T follicular helper cell (primary cell): ENCODE measurements around the gene DCAF5.
"Not testable (repeated sequence)": the region's sequence is repeated elsewhere in the genome, so short reads cannot be mapped to it uniquely, and the experiment has no call there.

Source experiments
- DNase-seq: peaks from one replicate; pipeline ENCODE4 v3.0.0-alpha.2; 2020; ENCODE audit warnings: low read depth

Gene DCAF5

DNA sequence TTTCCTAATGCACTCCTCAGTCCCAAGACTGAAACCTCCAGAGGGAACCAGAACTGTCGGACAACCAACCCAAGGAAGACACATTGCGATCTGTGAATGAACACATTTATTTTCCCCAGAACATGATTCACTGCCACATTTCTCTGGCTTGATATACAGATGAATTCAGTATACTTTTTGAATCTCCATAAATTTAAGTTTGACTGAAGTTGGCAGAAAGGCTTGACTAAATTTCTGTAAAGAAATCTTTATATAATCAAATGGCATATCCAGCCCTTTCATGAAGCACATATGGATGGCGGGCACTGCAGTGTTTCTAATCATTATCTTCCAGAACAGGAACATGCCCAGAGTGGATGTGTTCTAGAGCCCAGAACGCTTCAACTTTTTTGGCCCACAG, 56.7 kb downstream of the DCAF5 start:
- no peak for DNase-seq

DNA sequence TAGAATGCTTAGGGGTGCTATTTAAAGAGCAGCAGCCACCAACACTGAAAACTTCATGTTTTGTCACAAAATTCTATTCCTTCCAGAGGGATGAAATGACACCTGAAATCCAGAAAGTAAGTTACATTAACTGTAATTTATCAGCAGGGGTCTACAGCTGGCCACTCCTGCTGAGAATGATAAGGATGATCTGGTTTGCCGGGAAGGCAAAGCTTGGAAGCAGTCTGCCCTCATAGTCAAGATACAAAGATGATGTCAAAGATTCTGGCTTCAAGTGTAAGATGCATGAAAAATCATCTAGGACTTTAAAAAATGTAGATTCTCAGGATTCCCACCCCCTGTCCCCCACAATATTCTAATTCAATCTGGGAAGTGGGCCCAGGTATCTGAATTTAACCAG, 58.4 kb downstream of the DCAF5 start:
- no peak for DNase-seq

DNA sequence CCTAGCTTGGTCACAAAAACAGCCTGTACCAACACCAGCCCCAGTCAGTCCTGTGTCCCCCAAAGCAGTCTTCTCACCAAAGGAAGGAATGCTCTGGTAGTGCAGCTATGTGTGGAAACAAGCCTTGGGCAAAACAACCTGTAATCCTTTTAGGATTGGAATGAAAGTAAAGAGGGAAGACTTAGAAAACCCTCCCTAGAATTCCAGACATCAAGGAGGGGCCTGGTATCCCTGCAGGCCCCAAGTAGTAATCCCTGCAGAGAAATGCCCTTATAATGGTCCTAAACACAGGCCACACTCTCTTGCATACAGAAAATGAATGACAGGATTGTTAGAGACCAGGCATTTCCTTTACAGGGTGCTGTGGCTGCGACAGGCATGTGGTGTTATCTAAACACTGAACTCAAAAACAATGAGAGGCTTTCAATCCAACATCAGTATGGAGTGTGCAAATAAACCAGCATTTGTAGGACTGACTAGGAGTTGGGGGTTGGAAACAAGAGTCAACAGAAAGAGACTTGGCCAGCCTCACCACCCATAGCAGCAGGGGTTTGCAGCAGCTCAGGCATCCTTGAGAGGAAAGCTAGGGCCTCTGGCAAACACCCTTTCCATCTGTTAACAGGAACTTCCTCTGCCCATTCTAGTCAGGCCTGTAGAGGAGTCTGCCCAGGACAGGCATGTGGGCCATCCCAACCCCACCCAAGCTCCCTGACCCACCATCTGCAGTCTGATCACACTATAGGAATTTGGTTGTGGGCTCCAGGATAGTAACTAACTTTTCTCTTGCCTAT, 59.1 kb downstream of the DCAF5 start:
- no peak for DNase-seq

- no peak for DNase-seq
These were observed 60.0 kb downstream of the DCAF5 start for GRCh38 chr14:69092840-69093422.

DNA sequence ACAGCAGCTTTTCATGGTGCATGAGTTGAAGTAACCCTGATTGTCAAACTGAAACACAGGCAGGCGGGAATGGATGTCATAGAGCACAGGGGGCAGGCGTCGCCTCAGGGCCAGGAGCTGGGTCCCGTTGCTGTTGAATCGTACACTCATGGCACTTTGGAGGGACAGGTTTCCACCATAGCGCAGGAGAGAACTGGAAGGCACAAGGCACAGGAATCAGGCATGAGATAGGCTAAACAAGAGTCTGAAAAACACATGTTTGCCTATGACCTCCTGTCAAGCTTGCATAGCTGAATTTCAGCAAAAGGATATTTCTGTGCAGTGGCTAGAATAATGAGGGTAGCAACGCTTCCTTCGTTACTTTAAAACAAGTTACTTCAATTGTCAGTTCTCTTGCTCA, 61.2 kb downstream of the DCAF5 start:
- DNase-seq = no peak

DNA sequence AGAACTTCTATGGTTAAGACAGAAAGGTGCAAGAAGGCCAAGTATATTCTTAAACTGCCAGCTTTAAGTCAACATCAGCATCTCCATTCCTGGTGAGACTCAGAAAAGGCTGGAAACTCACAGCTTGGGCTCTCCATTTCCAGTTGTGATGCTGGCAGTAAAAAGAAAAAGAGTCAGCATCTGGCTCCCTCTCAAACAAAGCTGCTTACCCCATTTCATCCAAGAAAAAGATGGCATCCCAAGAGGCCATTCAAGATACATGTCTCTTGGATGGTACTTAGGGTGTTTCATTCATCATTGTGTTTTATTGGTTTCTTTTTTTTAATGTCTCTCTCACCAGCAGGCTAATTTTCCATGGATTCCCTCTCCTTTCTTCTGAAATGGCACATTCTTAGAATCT, 61.9 kb downstream of the DCAF5 start:
- no peak for DNase-seq

- peak; percentile 1 for DNase-seq
These were observed 62.6 kb downstream of the DCAF5 start for GRCh38 chr14:69090187-69090789.

GRCh38 chr14:69089046-69089445, 63.9 kb downstream of the DCAF5 start:
- no peak for DNase-seq

- no peak for DNase-seq
These were observed 64.3 kb downstream of the DCAF5 start for GRCh38 chr14:69088586-69088985.

- no peak for DNase-seq
These were observed 65.9 kb downstream of the DCAF5 start for GRCh38 chr14:69087061-69087461.

GRCh38 chr14:69086537-69086936, 66.4 kb downstream of the DCAF5 start:
- no peak for DNase-seq

GRCh38 chr14:69084023-69084422, 68.9 kb downstream of the DCAF5 start:
- no peak for DNase-seq

- no peak for DNase-seq
These were observed 69.7 kb downstream of the DCAF5 start for GRCh38 chr14:69083181-69083580.

DNA sequence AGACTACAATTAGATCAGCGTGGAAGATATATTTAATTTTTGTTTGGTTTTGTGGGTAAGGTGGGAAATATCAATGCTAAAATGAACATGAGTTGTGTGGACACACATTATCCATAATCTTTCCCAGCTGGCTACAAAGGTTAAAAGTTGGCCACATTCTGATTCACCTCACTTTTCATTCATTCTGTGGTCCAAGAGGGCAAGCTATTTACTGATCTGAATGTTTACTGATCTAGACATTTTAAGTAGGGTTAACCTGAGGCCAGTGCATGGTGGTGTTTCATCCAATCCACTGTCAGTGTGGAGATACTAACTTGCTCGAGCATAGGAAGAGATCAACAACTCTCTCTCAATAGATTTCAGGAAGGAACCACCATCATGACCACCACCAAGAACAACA, 71.6 kb downstream of the DCAF5 start:
- DNase-seq = no peak

GRCh38 chr14:69079747-69080146, 73.2 kb downstream of the DCAF5 start:
- no peak for DNase-seq

GRCh38 chr14:69079188-69079742, 73.7 kb downstream of the DCAF5 start:
- DNase-seq = no peak

DNA sequence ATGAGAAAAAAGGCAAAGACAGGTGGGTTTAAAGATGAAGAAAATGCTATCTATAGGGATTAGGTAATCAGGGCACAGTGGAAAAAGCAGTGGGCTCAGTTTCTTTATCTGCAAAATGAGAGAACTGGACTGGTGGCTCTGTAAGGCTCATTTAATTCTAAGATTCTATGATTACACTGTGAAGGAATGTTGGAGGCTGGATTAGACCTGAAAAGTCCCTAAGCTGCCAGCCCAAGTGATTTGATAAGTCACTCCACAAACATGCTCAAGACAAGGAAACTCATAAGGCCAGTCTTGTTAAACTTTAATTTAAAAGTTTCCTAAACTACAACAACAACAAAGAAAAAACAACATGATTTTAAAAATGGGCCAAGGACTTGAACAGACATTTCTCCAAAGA, 75.1 kb downstream of the DCAF5 start:
- no peak for DNase-seq

- not testable (repeated sequence) for DNase-seq
These were observed 75.7 kb downstream of the DCAF5 start for GRCh38 chr14:69077185-69077584.

GRCh38 chr14:69076341-69076740, 76.6 kb downstream of the DCAF5 start:
- DNase-seq = no peak

GRCh38 chr14:69073915-69074314, 79.0 kb downstream of the DCAF5 start:
- no peak for DNase-seq

DNA sequence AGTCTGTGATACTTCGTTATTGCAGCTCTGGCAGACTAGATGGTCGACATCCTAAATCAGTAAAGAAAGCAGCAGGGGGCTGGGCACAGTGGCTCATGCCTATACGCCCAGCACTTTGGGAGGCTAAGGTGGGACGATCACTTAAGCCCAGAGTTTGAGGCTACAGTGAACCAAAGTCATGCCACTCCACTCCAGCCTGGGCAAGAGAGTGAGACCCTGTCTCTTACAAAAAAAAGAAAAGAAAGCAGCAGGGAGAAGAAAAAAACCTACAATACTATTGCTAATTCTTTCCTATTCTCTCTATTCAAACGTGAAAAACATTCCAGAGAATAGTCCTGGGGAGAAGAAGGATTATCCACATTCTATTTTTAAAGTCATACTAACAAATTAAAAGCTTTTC, 79.5 kb downstream of the DCAF5 start:
- DNase-seq = no peak

DNA sequence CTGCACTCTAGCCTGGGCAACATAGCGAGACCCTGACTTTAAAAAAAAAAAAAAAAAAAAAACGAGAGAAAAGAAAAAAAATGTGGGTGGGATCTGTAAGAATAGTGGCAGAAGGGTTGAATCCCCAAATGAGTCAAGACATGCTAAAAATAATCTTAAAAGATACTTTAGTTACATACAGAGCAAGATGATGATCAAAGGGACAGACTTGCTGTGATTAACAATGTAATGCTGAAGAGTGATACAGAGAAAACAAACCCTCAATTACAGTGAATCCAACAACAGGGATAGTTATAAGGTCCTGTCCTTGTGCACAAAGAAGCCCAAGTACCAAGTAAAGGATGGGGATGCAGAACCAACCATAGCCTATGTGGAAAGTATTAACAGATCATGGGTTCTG, 80.3 kb downstream of the DCAF5 start:
- DNase-seq = no peak

DNA sequence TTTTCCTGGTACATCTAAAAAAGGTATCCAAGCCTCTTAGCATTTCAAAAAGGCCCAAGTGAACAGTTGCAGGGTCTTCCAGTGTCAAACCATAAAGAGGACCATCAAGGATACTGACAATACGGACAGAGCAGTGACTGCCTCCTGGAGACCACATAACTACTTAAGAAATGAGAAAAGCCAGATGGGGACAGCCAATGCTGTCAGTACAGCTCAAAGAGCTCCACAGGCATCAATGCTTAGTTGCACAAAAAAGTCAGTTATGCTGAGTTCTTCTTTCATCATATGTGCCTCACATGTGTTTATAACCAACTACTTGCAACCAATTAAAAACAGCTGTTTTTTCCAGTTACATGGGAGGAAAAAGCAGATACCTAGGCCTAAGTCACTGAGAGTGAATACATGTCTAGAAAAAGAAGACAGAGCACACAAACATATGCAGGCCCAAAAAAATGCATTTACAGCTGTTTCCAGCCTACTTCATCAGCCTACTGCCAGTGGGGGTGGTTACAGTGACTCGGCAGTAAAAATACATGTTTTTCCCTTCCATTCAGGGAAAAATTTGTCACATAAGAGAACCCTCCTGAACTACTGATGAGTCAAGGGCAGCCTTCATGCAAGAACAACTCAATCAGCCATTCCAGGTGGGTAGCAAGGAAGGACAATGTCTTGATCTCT, 84.0 kb downstream of the DCAF5 start:
- DNase-seq = no peak
